Karpas-422 (cell line): Measurements from ENCODE around the gene GPER1. TPM values are rescaled to one million over a fixed set of nuclear protein-coding genes. Genes with fewer than 3 reads are reported as not detected.
"Not testable (repeated sequence)": the region's sequence is repeated elsewhere in the genome, so short reads cannot be mapped to it uniquely, and the experiment has no call there.

Experiments used
- DNase-seq: peaks from one replicate; pipeline ENCODE4 v3.0.0-alpha.2; 2015
- H2AFZ ChIP-seq: fragments of 200-600 bp; sonication (generic); 2 replicates; pipeline ENCODE4 v1.6.1; 2014; ENCODE audit warnings: antibody characterized with exemption, low read length, mixed read lengths
- H3K27ac ChIP-seq: fragments of 200-600 bp; sonication (generic); 2 replicates; pipeline ENCODE4 v1.5.1; 2014; ENCODE audit warnings: mild to moderate bottlenecking, low read length, moderate library complexity
- H3K27me3 ChIP-seq: fragments of 200-600 bp; sonication (generic); 2 replicates; pipeline ENCODE4 v1.6.1; 2014; ENCODE audit warnings: low read length, mixed read lengths
- H3K36me3 ChIP-seq: fragments of 200-600 bp; sonication (generic); 2 replicates; pipeline ENCODE4 v1.6.1; 2014; ENCODE audit warnings: low read length, mixed read lengths; ENCODE audit not compliant: insufficient read depth
- H3K4me1 ChIP-seq: fragments of 200-600 bp; sonication (generic); 2 replicates; pipeline ENCODE4 v1.6.1; 2014; ENCODE audit warnings: mild to moderate bottlenecking, low read length, mixed read lengths
- H3K4me2 ChIP-seq: fragments of 200-600 bp; sonication (generic); 2 replicates; pipeline ENCODE4 v1.6.1; 2014; ENCODE audit warnings: low read length, low read depth, mild to moderate bottlenecking; ENCODE audit not compliant: poor library complexity, severe bottlenecking
- H3K4me3 ChIP-seq: fragments of 200-600 bp; sonication (generic); 2 replicates; pipeline ENCODE4 v1.5.1; 2014; ENCODE audit warnings: mild to moderate bottlenecking, antibody characterized with exemption, low read length, mixed read lengths
- H3K79me2 ChIP-seq: fragments of 200-600 bp; sonication (generic); 2 replicates; pipeline ENCODE4 v1.6.1; 2014; ENCODE audit warnings: mild to moderate bottlenecking, low read length, mixed read lengths
- H3K9ac ChIP-seq: fragments of 200-600 bp; sonication (generic); 2 replicates; pipeline ENCODE4 v1.6.0; 2014; ENCODE audit warnings: low read length
- H3K9me2 ChIP-seq: fragments of 200-600 bp; sonication (generic), shearing (Covaris generic); replicated peaks from 2 replicates; pipeline ENCODE4 v1.6.0; 2014; ENCODE audit warnings: mild to moderate bottlenecking, low read length, moderate library complexity; ENCODE audit not compliant: insufficient read depth
- H3K9me3 ChIP-seq: fragments of 300-700, 200-600 bp; sonication (generic); 2 replicates; pipeline ENCODE4 v1.6.1; 2014; ENCODE audit warnings: low read length, mixed read lengths
- H4K20me1 ChIP-seq: fragments of 200-600 bp; sonication (generic); 2 replicates; pipeline ENCODE4 v1.6.1; 2014; ENCODE audit warnings: mild to moderate bottlenecking, antibody characterized with exemption, low read length, low read depth; ENCODE audit not compliant: insufficient read depth
- total RNA-seq: library from RNA; depleted of rRNA; stranded (reverse); fragments of >200 nt; shearing (Covaris generic); gene quantifications from 2 replicates; pipeline ENCODE4 v1.2.3, GENCODE V29; 2014; ENCODE audit warnings: low replicate concordance; rRNA removed

GPER1 gene
- total RNA-seq, result not detected in 2 replicates

DNA sequence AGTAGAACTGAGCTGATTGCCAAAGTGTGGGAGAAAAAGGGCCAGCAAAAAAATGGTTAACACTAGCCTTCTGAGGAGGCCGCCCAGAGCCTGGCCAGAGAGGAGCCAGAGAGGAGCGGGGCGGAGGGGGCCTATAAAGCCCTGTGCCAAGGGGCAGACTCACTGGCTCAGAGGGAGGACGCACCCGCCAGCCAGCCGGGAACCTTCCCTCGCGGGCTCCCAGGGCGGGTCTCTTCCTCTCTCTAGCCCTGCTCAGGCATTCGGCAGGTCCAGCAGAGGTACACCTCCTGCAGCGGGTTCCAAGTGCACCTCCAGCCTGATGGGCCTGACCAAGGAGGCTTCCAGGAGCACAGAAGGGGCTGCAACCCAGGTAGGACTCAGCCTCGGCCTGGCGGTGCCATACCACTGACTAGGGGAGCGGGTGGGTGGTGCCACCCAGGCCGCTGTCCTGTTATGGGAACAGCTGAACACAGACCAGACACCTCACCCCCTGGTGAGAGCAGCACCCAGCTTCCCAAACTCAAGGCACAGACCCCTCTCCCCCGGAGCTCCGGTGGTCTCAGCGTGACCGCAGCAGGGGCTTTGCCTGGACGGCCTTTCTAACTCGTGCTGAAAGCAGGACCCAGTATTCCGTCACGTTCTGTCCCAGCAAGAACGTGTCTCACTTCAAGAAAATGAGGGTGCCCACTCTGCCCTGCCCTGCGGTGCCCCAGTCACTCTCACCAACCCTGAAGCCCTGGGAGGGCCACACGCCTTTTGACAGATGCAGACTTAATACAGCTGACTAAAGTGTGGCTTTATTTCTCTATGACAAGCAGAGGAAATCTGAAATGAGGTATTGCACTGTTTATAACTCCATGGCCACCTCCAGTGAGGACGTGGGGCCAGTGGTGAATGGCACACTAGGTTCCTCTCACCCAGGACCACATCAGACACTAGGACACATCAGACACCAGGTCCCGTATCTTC is at the start of gene GPER1:
Gene GPER1 (plus strand): TSS at position 162 of the 969 bp plus-strand sequence. CDS start 3,616 bp downstream, outside the sequence.
- Histone ChIP-seq H2AFZ (no peak within 1 kb of the TSS), H3K9ac (no peak within 1 kb of the TSS), H3K4me3 (no peak within 1 kb of the TSS), H3K9me3 (no peaks in the 10 kb centered on the region), H3K4me1 (peaks cover 22% of the 10 kb centered on the region), H3K36me3 (no peaks in the 10 kb centered on the region), H3K79me2 (no peaks in the 10 kb centered on the region), H3K9me2 (no peaks in the 10 kb centered on the region), H4K20me1 (peaks cover 65% of the 10 kb centered on the region), H3K27ac (no peak within 1 kb of the TSS), H3K27me3 (no peaks in the 10 kb centered on the region), H3K4me2 (no peak within 1 kb of the TSS)
- no peak for DNase-seq

DNA sequence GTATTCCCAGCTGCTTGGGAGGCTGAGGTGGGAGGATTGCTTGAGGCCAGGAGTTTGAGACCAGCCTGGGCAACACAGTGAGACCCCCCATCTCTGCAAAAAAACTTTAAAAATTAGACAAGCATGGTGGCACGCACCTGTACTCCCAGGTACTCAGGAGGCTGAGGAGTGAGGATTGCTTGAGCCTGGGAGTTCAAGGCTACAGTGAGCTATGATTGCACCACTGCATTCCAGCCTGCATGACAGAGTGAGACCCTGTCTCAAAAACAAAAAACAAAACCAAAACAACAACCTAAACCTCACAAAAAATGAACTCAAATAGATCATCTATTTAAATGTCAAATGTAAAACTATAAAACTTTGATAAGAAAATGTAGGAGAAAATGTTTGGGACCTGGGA is 47.7 kb upstream of the GPER1 start:
- H3K4me2 ChIP-seq, H3K27me3 ChIP-seq, H3K79me2 ChIP-seq, H3K9ac ChIP-seq, H3K4me3 ChIP-seq, H2AFZ ChIP-seq, H3K9me3 ChIP-seq, H3K9me2 ChIP-seq, H3K36me3 ChIP-seq, H3K27ac ChIP-seq, DNase-seq: not testable (repeated sequence)
- Histone ChIP-seq H3K4me1 (peaks cover 16% of the 10 kb centered on the region), H4K20me1 (peaks cover 24% of the 10 kb centered on the region)

DNA sequence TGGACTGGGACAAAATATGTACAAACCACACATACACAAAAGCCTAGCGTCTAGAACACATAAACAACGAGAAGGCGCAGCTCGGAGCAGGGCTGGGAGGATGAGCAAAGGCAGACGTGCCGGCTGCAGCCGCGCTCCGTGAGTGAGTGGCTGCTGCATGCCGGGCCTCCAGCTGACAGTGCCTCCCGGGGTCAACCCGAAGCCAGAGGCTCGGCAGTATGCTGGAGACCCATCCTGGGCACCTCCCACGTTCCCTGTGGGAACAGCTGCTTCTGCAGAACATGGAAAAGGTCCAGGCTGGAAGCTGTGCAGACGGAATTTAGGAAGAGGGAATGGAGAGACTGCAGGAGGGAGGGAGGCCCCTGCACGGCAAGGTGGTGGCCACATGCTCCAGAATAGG is 47.1 kb upstream of the GPER1 start:
- Histone ChIP-seq H4K20me1 (peaks cover 24% of the 10 kb centered on the region), H3K4me3 (no peak overlapping the region), H3K36me3 (no peaks in the 10 kb centered on the region), H3K4me2 (no peak overlapping the region), H3K27ac (no peak overlapping the region), H3K9ac (no peak overlapping the region), H3K9me2 (no peaks in the 10 kb centered on the region), H3K27me3 (no peaks in the 10 kb centered on the region; the same call in 1 of the 2 replicates), H3K9me3 (no peaks in the 10 kb centered on the region), H3K4me1 (peaks cover 21% of the 10 kb centered on the region), H3K79me2 (no peaks in the 10 kb centered on the region), H2AFZ (no peak overlapping the region)
- DNase-seq, result no peak

DNA sequence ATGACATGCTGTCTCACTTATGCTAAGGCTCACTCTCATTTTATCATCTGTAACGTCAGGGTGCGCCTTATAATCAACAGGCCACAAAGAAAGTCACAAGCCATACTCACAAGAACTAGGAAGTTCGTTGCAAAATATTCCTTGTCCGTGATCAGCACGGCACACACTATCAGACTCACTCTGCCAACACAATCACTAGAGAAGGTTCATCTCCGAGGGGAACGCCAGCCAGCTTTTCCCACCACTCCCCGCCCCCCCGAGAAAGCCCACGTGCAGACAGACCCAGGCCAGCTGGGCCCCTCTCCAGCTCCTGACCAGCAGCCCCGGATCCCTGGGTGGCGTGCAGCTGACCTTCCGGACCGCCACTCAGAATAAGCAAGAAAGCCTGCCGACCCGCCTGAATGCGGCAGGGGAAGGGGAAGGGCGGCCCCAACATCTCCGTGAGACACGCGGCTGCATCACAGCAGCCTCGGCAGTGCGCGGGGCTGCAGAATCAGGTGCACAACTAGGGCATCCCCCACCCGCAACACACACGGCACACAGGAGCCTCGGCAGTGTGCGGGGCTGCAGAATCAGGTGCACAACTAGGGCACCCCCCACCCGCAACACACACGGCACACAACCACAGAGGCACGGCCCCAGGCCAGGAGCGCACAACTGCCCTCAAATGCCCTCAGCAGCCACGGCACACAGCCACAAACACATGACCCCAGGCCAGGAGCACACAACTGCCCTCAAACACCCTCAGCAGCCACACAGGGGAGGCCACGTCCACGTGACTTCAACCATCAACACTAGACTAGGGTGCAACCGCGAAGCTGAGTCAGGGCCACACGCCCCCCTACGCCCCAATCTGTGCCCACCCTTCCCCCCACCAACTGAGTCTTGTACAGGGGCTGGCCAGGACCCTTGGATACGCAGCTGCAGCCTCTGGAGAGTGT is 46.1 kb upstream of the GPER1 start:
- no peak for DNase-seq
- H2AFZ ChIP-seq, result no peak overlapping the region
- H3K9ac ChIP-seq, result no peak overlapping the region
- no peaks in the 10 kb centered on the region; the same call in 1 of the 2 replicates for H3K27me3 ChIP-seq
- H4K20me1 ChIP-seq, result peaks cover 35% of the 10 kb centered on the region
- H3K79me2 ChIP-seq, result no peaks in the 10 kb centered on the region
- H3K9me2 ChIP-seq, result no peaks in the 10 kb centered on the region
- H3K9me3 ChIP-seq, result no peaks in the 10 kb centered on the region
- H3K4me1 ChIP-seq, result peaks cover 21% of the 10 kb centered on the region
- no peak overlapping the region for H3K27ac ChIP-seq
- no peaks in the 10 kb centered on the region for H3K36me3 ChIP-seq
- no peak overlapping the region for H3K4me3 ChIP-seq
- H3K4me2 ChIP-seq, result no peak overlapping the region

DNA sequence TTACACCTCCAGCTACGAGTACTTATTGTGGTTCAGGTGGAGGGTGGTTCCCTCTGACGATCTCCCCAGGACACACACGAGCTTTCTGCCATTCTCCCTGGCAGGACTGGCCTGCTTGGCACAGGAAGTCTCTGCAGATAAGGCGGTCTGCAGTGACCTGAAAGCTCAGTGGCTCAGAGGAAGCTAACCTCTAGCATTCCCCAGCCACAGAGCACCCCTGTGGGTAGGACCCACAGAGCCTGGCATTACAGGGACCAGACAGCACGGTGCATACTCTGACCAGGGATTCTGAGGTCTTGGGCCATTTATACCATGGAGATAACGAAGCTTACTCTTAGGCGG is 45.5 kb upstream of the GPER1 start:
- Histone ChIP-seq H3K9ac (no peak overlapping the region), H4K20me1 (peaks cover 40% of the 10 kb centered on the region), H3K36me3 (no peaks in the 10 kb centered on the region), H3K27me3 (no peaks in the 10 kb centered on the region; the same call in 1 of the 2 replicates), H3K9me2 (no peaks in the 10 kb centered on the region), H2AFZ (no peak overlapping the region), H3K9me3 (no peaks in the 10 kb centered on the region), H3K27ac (no peak overlapping the region), H3K4me1 (peaks cover 21% of the 10 kb centered on the region), H3K4me3 (no peak overlapping the region), H3K79me2 (no peaks in the 10 kb centered on the region), H3K4me2 (no peak overlapping the region)
- DNase-seq, result no peak

DNA sequence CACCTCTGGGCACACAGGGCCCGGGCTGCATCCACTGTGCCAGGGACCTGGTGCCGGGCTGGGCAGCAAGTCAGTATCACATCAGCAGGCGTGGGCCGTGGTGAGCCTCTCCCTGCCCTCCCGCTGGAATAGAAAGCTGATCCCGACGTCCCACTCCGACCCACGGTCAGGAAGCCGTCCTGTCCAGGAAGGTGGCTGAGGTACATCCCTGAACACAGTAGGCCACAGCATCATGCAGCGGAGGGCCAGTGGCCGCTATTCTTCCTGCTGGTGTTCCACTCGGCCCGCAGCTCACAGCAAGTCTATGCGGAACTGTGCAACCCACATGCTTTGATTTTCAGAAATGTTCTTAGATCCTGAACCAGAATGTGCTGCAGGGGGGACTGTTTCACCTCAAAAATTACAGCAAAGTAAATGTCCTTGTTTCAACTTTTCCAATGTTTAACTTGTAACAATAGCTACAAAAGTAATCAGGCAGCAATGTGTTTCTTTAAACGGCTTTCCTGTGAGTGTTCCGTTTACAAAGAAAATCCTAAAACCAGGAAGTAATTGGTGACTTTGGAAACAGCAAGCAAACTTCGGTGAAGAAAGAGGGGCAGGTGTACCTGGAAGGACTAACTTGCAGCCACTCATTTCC is 44.2 kb upstream of the GPER1 start:
- H3K27ac ChIP-seq, result no peak overlapping the region

DNA sequence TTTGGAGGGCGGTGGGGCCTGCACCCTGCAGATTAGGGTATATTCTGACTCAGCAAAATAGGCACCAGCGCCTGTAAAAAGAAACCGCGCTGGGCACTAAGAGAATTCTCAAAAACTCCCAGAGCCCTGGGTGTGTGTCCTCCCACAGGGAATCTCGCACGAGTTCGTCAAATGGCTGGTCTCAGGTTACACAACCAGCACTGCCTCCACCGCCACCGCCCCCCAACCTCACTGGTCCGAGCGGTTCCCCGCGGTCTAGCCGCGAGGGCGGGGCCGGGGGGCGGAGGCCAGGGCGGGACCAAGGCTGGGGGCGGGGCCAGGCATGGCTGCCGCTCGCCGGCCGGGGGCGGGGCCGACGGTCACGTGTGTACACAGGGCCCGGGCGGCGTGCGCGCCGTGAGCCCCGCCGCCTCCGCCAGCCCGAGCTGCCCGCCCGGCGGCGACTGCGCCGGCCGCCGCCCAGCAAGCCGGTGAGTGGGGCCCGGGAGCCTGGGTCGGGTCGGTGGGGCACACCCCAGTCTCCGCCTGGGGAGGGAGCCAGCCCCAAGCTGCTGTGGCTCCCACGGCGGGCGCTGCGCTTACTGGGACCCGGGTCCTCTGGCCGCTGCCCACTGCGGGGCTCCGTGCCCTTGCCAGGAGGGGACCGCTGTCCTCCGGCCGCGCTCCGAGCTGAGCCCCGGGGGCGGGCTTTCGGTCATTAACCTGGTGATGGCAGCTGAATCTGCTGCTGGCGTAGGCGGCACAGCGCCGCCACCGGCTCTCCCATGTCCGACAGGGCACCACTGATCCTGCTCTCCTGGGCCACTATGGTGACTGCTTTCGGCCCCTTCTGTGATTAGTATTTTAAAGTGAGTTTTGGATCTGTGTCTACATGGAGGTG is 43.5 kb upstream of the GPER1 start, which contains the start of gene GPR146:
Gene GPR146 (plus strand): TSS at position 358 of the 880 bp plus-strand sequence. CDS start 12,970 bp downstream, outside the sequence.
- H3K4me3 ChIP-seq, result peak within 1 kb of the TSS; percentile 77
- H4K20me1 ChIP-seq, result peaks cover 60% of the 10 kb centered on the region
- no peaks in the 10 kb centered on the region for H3K79me2 ChIP-seq
- H3K9me3 ChIP-seq, result no peaks in the 10 kb centered on the region
- H3K4me1 ChIP-seq, result peaks cover 21% of the 10 kb centered on the region
- no peak within 1 kb of the TSS for H2AFZ ChIP-seq
- no peaks in the 10 kb centered on the region for H3K9me2 ChIP-seq
- H3K9ac ChIP-seq, result peak within 1 kb of the TSS; percentile 75
- no peak within 1 kb of the TSS for H3K27ac ChIP-seq
- DNase-seq, result peak; percentile 95
- no peaks in the 10 kb centered on the region for H3K36me3 ChIP-seq
- H3K4me2 ChIP-seq, result peak within 1 kb of the TSS; percentile 97
- H3K27me3 ChIP-seq, result no peaks in the 10 kb centered on the region; the same call in 1 of the 2 replicates

More for the DNA sequence above, 44.2 kb upstream of the GPER1 start:
- H3K27me3 ChIP-seq, result no peaks in the 10 kb centered on the region; the same call in 1 of the 2 replicates
- DNase-seq, result no peak
- 0 out of 2 replicates have a peak overlapping the region, but pooled peaks have one; percentile 19 for H3K9ac ChIP-seq
- no peak overlapping the region for H2AFZ ChIP-seq
- H4K20me1 ChIP-seq, result peaks cover 53% of the 10 kb centered on the region
- H3K4me1 ChIP-seq, result peaks cover 21% of the 10 kb centered on the region
- H3K9me2 ChIP-seq, result no peaks in the 10 kb centered on the region
- H3K9me3 ChIP-seq, result no peaks in the 10 kb centered on the region
- H3K4me2 ChIP-seq, result peak overlapping the region; percentile 53
- no peaks in the 10 kb centered on the region for H3K79me2 ChIP-seq
- peak overlapping the region; percentile 14; the same call in 1 of the 2 replicates for H3K4me3 ChIP-seq
- no peaks in the 10 kb centered on the region for H3K36me3 ChIP-seq
